ENCODE measurements around the gene MTIF3.

The MTIF3 gene

DNA sequence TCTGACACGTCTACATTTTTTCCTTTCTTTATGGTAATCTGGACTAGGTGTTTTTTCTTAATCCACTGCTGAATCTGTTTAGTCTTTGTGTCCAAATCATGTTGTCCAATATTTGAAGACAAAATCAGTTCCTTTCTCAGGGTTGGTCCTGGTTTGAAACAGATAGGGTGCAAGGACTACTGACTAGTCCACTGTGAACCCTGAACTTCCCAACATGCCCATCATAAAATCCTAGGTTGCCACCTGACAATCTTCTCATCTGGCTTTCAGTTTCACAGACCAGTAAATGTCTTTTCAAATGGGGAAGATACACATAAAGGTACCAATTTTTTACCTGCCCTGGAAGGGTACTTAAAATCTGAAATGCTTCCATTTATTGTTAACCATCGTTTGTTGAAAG is 13.2 kb downstream of the MTIF3 start:
- H3K4me3 Mint-ChIP-seq, result no peak overlapping the region
- H3K27ac Mint-ChIP-seq, result peak overlapping the region; percentile 54
- H3K27me3 Mint-ChIP-seq, result no peaks in the 10 kb centered on the region
- H3K9me3 Mint-ChIP-seq (ENCODE audit: low read depth), result no peaks in the 10 kb centered on the region
- H3K4me1 Mint-ChIP-seq (ENCODE audit: low read depth), result peaks cover 59% of the 10 kb centered on the region
- peaks cover 20% of the 10 kb centered on the region for H3K36me3 Mint-ChIP-seq

- Mint-ChIP-seq H3K4me3 (peak overlapping the region; percentile 32), H3K4me1 (ENCODE audit: low read depth) (peaks cover 61% of the 10 kb centered on the region), H3K36me3 (peaks cover 26% of the 10 kb centered on the region), H3K9me3 (ENCODE audit: low read depth) (no peaks in the 10 kb centered on the region), H3K27me3 (no peaks in the 10 kb centered on the region), H3K27ac (peak overlapping the region; percentile 89)
Measured at GRCh38 chr13:27432611-27433210, 17.7 kb downstream of the MTIF3 start.

DNA sequence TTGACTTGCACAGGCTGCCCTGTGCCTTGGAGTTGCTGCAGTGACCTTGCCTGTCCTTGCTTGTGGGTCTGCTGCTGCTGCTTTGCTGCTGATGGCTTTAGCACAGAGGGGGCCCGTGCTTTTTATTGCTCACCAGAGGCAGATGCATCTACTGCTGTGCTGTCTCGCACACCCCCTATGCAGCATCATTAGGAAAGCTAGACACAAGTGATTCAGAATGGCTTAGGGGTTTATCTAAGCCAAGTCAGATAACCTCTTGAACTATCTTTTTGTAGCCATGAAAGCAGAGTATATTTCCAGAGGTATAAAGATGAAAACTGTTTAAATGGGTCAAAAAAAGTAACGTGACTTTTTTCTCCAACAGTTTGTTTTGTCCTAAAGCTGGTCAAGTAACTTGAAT is 18.2 kb downstream of the MTIF3 start:
- Mint-ChIP-seq H3K27me3 (no peaks in the 10 kb centered on the region), H3K36me3 (peaks cover 28% of the 10 kb centered on the region), H3K4me3 (peak overlapping the region; percentile 32), H3K4me1 (ENCODE audit: low read depth) (peaks cover 62% of the 10 kb centered on the region), H3K9me3 (ENCODE audit: low read depth) (no peaks in the 10 kb centered on the region), H3K27ac (peak overlapping the region; percentile 89)

GRCh38 chr13:27428160-27428559 is 22.2 kb downstream of the MTIF3 start:
- peaks cover 78% of the 10 kb centered on the region for H3K4me1 Mint-ChIP-seq (ENCODE audit: low read depth)
- no peaks in the 10 kb centered on the region for H3K27me3 Mint-ChIP-seq
- H3K4me3 Mint-ChIP-seq, result peak overlapping the region; percentile 76
- H3K36me3 Mint-ChIP-seq, result peaks cover 31% of the 10 kb centered on the region
- H3K9me3 Mint-ChIP-seq (ENCODE audit: low read depth), result no peaks in the 10 kb centered on the region
- peak overlapping the region; percentile 78 for H3K27ac Mint-ChIP-seq

GRCh38 chr13:27427641-27428040 is 22.7 kb downstream of the MTIF3 start:
- peaks cover 75% of the 10 kb centered on the region for H3K4me1 Mint-ChIP-seq (ENCODE audit: low read depth)
- H3K9me3 Mint-ChIP-seq (ENCODE audit: low read depth), result no peaks in the 10 kb centered on the region
- no peaks in the 10 kb centered on the region for H3K27me3 Mint-ChIP-seq
- peak overlapping the region; percentile 99 for H3K27ac Mint-ChIP-seq
- H3K36me3 Mint-ChIP-seq, result peaks cover 31% of the 10 kb centered on the region
- H3K4me3 Mint-ChIP-seq, result peak overlapping the region; percentile 98

GRCh38 chr13:27425918-27426630 is 24.3 kb downstream of the MTIF3 start:
- peak overlapping the region; percentile 99 for H3K27ac Mint-ChIP-seq
- no peaks in the 10 kb centered on the region for H3K27me3 Mint-ChIP-seq
- peaks cover 61% of the 10 kb centered on the region for H3K4me1 Mint-ChIP-seq (ENCODE audit: low read depth)
- H3K36me3 Mint-ChIP-seq, result peaks cover 23% of the 10 kb centered on the region
- no peaks in the 10 kb centered on the region for H3K9me3 Mint-ChIP-seq (ENCODE audit: low read depth)
- H3K4me3 Mint-ChIP-seq, result peak overlapping the region; percentile 98

DNA sequence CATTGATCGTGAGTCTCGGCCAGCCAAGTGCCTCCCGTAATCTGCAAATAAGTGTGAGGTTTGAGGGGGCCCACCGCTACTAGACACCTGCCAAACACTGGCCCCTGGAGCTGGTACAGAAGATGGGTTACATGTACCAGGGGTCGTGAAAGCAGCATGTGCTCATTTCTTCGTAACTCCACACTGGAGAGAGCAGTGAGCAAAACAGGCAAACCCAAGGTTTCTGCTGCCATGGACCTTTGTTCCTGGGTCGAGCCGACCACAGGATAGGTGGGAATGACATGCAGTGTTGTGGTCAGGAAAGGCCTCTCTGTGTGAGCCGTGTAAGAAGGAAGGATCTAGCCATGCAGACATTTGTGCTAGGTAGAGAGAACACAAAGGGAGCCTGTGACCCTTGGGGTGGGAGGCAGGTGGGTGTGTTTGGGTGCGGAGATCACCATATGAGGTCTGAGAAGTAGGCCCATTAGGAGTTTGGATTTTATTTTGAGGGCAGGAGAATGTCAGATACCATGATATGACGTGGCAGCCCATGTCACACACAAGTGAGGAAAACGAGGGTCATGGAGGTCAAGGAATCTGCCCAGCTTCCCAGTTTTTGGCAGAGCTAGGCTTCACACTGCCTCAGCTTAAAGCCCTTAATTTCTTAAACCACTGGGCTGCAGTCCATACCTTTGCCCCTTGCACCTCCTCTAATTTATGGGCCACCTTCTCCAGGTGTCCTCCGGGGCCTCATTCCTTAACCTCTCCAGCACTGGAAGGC is 25.0 kb downstream of the MTIF3 start:
- no peaks in the 10 kb centered on the region for H3K27me3 Mint-ChIP-seq
- H3K27ac Mint-ChIP-seq, result peak overlapping the region; percentile 99
- peak overlapping the region; percentile 98 for H3K4me3 Mint-ChIP-seq
- peaks cover 16% of the 10 kb centered on the region for H3K36me3 Mint-ChIP-seq
- no peaks in the 10 kb centered on the region for H3K9me3 Mint-ChIP-seq (ENCODE audit: low read depth)
- peaks cover 53% of the 10 kb centered on the region for H3K4me1 Mint-ChIP-seq (ENCODE audit: low read depth)

DNA sequence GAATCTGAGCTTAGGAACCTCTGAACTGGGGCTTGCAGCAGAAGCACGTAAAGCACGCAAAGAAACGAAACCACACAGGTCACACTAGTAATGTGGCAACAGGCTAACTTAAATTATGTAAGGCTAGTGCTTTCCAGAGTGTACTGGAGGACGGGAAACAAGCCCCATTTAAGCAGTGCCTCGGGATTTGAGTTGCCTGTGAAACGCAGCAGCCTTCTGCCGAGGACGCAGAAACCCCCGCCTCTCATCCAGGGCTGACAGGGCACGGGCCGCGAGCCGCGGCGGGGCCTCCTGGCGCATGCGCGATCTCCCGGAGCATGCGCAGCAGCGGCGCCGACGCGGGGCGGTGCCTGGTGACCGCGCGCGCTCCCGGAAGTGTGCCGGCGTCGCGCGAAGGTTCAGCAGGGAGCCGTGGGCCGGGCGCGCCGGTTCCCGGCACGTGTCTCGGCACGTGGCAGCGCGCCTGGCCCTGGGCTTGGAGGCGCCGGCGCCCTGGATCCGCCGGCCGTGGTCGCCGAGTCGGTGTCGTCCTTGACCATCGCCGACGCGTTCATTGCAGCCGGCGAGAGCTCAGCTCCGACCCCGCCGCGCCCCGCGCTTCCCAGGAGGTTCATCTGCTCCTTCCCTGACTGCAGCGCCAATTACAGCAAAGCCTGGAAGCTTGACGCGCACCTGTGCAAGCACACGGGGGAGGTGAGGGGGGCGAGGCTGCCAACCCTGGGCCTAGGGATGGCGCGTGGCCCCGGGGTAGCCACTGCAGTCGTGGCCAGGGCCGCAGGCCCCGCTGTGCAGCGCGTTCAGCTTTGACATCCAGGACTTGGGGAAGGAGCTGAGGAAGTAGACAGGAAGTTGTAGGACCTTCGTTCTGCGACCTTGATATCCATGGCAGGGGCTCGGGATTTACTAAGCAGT is 25.9 kb downstream of the MTIF3 start, which contains the start of gene GTF3A:
Gene GTF3A, plus strand, starts transcription at position 374 of the 912 bp plus-strand sequence.
- Mint-ChIP-seq H3K27me3 (no peaks in the 10 kb centered on the region), H3K27ac (peak within 1 kb of the TSS; percentile 99), H3K36me3 (peaks cover 16% of the 10 kb centered on the region), H3K9me3 (ENCODE audit: low read depth) (no peaks in the 10 kb centered on the region), H3K4me1 (ENCODE audit: low read depth) (peaks cover 51% of the 10 kb centered on the region), H3K4me3 (peak within 1 kb of the TSS; percentile 98)

DNA sequence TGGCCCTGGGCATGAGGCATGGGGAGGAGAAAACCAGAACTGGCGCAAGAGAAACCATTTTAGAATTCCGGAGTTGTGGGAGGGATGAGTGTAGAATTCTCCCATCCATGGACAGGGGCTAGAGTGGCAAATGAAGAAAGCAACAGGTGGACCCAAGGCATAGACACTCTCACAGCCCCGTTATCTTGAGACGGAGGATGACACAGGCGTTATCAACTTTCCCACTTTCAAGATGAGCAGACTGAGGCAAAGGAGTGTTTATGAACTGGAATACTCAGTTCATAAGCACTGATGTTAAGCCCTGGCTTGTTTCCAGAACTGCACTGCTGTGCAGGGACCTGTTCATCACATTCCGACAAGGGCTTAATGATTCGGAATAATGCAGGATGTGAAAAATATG is 27.0 kb downstream of the MTIF3 start:
- Mint-ChIP-seq H3K27ac (peak overlapping the region; percentile 93), H3K9me3 (ENCODE audit: low read depth) (no peaks in the 10 kb centered on the region), H3K27me3 (no peaks in the 10 kb centered on the region), H3K4me1 (ENCODE audit: low read depth) (peaks cover 44% of the 10 kb centered on the region), H3K4me3 (peak overlapping the region; percentile 98), H3K36me3 (peaks cover 15% of the 10 kb centered on the region)

DNA sequence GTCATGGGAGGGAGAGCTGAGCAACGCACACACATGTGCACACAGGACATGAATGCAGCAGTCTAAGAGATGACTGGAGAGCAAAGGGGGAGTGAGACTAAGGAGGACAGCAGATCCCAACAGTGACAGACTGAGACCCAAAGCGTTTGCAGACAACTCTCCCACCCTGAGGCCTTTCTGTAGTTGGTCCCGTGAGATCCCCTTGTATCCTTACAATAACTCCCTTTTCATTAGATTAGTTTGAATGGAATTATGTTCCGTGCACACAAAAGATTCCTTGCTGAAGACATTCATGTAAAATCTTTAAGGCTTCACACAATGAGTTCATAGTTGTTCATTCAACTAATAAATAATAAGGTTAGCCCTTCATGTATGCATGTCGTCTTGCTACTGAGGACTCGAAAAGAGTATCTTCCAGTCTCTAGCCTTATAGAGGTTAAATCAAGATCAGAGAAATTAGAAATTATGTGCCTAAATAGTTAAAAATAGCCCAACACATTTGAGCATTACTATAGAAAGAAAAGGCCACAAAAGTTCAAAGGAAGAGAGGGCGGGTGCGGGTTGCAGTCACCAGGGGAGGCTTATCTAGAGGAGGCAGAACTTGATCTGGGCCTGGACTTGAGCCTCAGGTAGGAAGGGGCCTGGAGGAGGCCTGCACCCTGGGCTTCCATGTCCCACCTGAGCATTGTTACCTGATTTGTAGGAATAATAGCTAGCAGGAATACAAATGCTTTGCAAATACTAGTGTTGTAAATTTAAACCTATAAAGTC is 29.1 kb downstream of the MTIF3 start:
- Mint-ChIP-seq H3K27ac (no peak overlapping the region), H3K9me3 (ENCODE audit: low read depth) (no peaks in the 10 kb centered on the region), H3K27me3 (no peaks in the 10 kb centered on the region), H3K4me1 (ENCODE audit: low read depth) (peaks cover 25% of the 10 kb centered on the region), H3K36me3 (peaks cover 4% of the 10 kb centered on the region), H3K4me3 (no peak overlapping the region)

DNA sequence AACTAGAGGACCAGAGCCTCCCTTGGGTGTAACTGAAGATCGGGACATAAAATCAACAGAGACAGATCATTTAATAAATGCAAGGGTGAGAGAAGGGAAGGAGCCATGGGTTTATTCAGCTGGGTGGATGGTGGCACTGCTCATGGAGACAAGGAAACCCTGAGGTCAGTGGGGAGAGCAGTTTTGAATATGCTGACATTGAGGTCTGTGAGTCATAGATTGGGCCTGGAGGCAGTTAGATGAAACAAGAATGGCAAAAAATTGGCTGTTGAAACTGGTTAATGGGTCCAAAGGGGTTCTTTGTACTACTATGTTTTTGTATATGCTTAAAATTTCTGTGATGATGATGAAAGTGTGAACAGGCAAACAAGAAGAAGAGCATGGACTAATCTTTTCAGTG is 31.0 kb downstream of the MTIF3 start:
- Mint-ChIP-seq H3K27ac (no peak overlapping the region), H3K4me1 (ENCODE audit: low read depth) (peaks cover 12% of the 10 kb centered on the region), H3K4me3 (no peak overlapping the region), H3K9me3 (ENCODE audit: low read depth) (no peaks in the 10 kb centered on the region), H3K36me3 (no peaks in the 10 kb centered on the region), H3K27me3 (no peaks in the 10 kb centered on the region)

- Mint-ChIP-seq H3K36me3 (no peaks in the 10 kb centered on the region), H3K9me3 (ENCODE audit: low read depth) (no peaks in the 10 kb centered on the region), H3K27ac (no peak overlapping the region), H3K4me3 (no peak overlapping the region), H3K4me1 (ENCODE audit: low read depth) (no peaks in the 10 kb centered on the region), H3K27me3 (peaks cover 2% of the 10 kb centered on the region)
Measured at GRCh38 chr13:27415116-27415515, 35.2 kb downstream of the MTIF3 start.

- Mint-ChIP-seq H3K4me3 (no peak overlapping the region), H3K27ac (no peak overlapping the region), H3K9me3 (ENCODE audit: low read depth) (peaks cover 3% of the 10 kb centered on the region), H3K36me3 (no peaks in the 10 kb centered on the region), H3K27me3 (peaks cover 7% of the 10 kb centered on the region), H3K4me1 (ENCODE audit: low read depth) (no peaks in the 10 kb centered on the region)
Measured at GRCh38 chr13:27411341-27411740, 39.0 kb downstream of the MTIF3 start.

DNA sequence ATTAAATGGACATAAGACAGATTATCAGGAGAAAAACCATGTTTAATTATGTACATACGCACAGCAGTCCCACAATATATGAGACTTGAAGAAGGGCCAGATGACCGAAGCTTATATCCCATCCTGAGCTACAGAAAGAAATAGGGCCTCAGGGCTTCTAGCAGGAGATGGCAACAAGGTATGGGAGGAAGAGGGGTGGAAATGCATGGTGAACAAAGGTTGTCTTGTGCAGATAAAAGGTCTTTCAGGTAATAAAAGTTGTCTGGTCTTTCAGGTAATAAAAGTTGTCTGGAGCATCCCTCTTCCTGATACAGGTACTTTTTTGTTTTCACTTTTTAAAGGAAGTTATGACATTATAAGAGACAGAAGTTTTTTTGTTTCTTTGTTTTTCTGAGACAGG is 41.4 kb downstream of the MTIF3 start:
- H3K4me1 Mint-ChIP-seq (ENCODE audit: low read depth), result no peaks in the 10 kb centered on the region
- no peaks in the 10 kb centered on the region for H3K36me3 Mint-ChIP-seq
- H3K4me3 Mint-ChIP-seq, result no peak overlapping the region
- H3K9me3 Mint-ChIP-seq (ENCODE audit: low read depth), result peaks cover 3% of the 10 kb centered on the region
- peaks cover 7% of the 10 kb centered on the region for H3K27me3 Mint-ChIP-seq
- H3K27ac Mint-ChIP-seq, result no peak overlapping the region

Data from activated naive CD8-positive, alpha-beta T cell (primary cell).